ENCODE results near the gene RIIAD1. TPM values are rescaled to one million over a fixed set of nuclear protein-coding genes. Genes with fewer than 3 reads are reported as not detected.

Gene RIIAD1
- total and polyA plus RNA-seq, 2 donors (not counting 3 experiments of a cell fraction or from before 2014, with no cell fraction given) = not detected

DNA sequence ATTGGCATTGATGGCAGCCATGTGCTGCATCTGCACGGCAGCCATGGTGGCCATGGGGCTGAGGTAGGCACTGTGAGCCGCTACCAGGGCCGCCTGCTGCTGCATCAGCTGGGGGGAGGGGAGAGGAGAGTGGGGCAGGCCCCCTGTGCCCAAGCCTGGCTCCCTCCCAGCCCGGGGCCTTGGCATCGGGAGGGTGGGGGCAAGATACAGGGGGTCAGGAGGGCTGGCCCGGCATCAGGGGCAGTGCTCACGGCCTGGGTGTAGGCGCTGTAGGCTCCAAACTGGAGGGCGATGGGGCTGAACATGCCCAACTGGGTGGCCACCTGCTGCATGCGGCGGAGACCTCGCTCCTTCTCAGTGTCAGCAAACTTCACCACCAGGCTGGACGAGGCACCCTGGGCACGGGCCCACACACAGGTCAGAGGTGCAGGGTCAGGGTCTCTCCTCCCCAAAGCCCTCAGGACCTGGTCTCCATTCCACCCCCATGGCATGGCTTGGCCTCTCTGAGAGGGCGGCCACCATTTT lies 13.7 kb upstream of the RIIAD1 start:
- ChIA-PET CTCF (no interaction called here), POLR2A (no interaction called here)
- Histone ChIP-seq H3K27ac (ENCODE audit: insufficient read depth, low read depth, low read length) (no peak overlapping the region), H3K79me2 (ENCODE audit: control insufficient read depth, insufficient read depth, low read length) (no peaks in the 10 kb centered on the region), H3K36me3 (ENCODE audit: control insufficient read depth in 2 of 2, extremely low read depth in 1 of 2, insufficient read depth in 2 of 2, low read length in 2 of 2) (no peaks in the 10 kb centered on the region), H3K9ac (replicated peaks; ENCODE audit: extremely low read depth, insufficient read depth, low read length) (no peak overlapping the region), H3K9me1 (replicated peaks; ENCODE audit: control insufficient read depth, extremely low read depth, insufficient read depth, low read length) (no peaks in the 10 kb centered on the region), H2AFZ (ENCODE audit: low read depth, low read length) (no peak overlapping the region), H4K20me1 (replicated peaks; ENCODE audit: control insufficient read depth, extremely low read depth, insufficient read depth, low read length) (no peaks in the 10 kb centered on the region), H3K4me2 (ENCODE audit: insufficient read depth, low read length) (no peak overlapping the region), H3K9me3 (replicated peaks; ENCODE audit: control insufficient read depth, insufficient read depth, low read length) (no peaks in the 10 kb centered on the region), H3K4me1 (ENCODE audit: control insufficient read depth, extremely low read depth, insufficient read depth, low read length) (peaks cover 13% of the 10 kb centered on the region), H3K4me3 (replicated peaks in 1 of 3; ENCODE audit: insufficient read depth in 1 of 3, low read depth in 1 of 3, low read length in 3 of 3) (no peak overlapping the region), H3K27me3 (ENCODE audit: control insufficient read depth in 2 of 2, insufficient read depth in 2 of 2, low read length in 2 of 2) (no peaks in the 10 kb centered on the region)
- intact Hi-C loops (cut with micrococcal nuclease) = no loop called here
- TF ChIP-seq, protein P1, sequence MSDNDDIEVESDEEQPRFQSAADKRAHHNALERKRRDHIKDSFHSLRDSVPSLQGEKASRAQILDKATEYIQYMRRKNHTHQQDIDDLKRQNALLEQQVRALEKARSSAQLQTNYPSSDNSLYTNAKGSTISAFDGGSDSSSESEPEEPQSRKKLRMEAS (IDR thresholded peaks at IDR 0.05; ENCODE audit: insufficient read depth, insufficient read length) = no peak
- TF ChIP-seq, protein P2, sequence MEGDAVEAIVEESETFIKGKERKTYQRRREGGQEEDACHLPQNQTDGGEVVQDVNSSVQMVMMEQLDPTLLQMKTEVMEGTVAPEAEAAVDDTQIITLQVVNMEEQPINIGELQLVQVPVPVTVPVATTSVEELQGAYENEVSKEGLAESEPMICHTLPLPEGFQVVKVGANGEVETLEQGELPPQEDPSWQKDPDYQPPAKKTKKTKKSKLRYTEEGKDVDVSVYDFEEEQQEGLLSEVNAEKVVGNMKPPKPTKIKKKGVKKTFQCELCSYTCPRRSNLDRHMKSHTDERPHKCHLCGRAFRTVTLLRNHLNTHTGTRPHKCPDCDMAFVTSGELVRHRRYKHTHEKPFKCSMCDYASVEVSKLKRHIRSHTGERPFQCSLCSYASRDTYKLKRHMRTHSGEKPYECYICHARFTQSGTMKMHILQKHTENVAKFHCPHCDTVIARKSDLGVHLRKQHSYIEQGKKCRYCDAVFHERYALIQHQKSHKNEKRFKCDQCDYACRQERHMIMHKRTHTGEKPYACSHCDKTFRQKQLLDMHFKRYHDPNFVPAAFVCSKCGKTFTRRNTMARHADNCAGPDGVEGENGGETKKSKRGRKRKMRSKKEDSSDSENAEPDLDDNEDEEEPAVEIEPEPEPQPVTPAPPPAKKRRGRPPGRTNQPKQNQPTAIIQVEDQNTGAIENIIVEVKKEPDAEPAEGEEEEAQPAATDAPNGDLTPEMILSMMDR (IDR thresholded peaks at IDR 0.05; ENCODE audit: extremely low read depth in 1 of 2, insufficient read depth in 1 of 2, low read depth in 1 of 2, low read length in 2 of 2) = no peak
- no peak for TF ChIP-seq MYC (IDR thresholded peaks at IDR 0.05; ENCODE audit: low read depth, low read length)
- no peak for TF ChIP-seq POLR2AphosphoS5 (IDR thresholded peaks at IDR 0.05; ENCODE audit: insufficient read depth, low read depth, low read length)
- TF ChIP-seq POLR2A (IDR thresholded peaks at IDR 0.05; ENCODE audit: low read depth, low read length) = no peak
- no peak for TF ChIP-seq EZH2 (IDR thresholded peaks at IDR 0.05; ENCODE audit: borderline replicate concordance, low read depth, low read length, severe bottlenecking)
- no peak for TF ChIP-seq GATA2 (IDR thresholded peaks at IDR 0.05; ENCODE audit: insufficient read depth, insufficient read length, low read depth, low read length)
- TF ChIP-seq FOS (IDR thresholded peaks at IDR 0.05; ENCODE audit: borderline replicate concordance, insufficient read depth, low read length) = no peak
- no peak for TF ChIP-seq JUN (IDR thresholded peaks at IDR 0.05; ENCODE audit: borderline replicate concordance, insufficient read depth, insufficient read length, low read depth)
- dilution Hi-C loops (cut with MboI; ENCODE audit: extremely low pct_ligation_motif_present, low sequenced_read_pairs) = no loop called here
- BruUV-seq (replicated peaks) = no TSS peak
- FAIRE-seq (no peak), DNase-seq (ENCODE audit: low read depth, low spot score) (no peak)
